ENCODE measurements around the gene MORF4L1. TPM values are rescaled to one million over a fixed set of nuclear protein-coding genes. Genes with fewer than 3 reads are reported as not detected.

The MORF4L1 gene
- polyA plus RNA-seq, 1 donor from 2014 or later = 1,505 TPM

- TF ChIP-seq MXI1 (conservative IDR thresholded peaks at IDR 0.05; ENCODE audit: poor library complexity, severe bottlenecking) (no peak), SMC3 (conservative IDR thresholded peaks at IDR 0.05; ENCODE audit: poor library complexity) (no peak), RAD21 (conservative IDR thresholded peaks at IDR 0.05) (no peak), EZH2 (IDR thresholded peaks at IDR 0.05; ENCODE audit: borderline replicate concordance, insufficient read depth, low read length, poor library complexity, severe bottlenecking) (no peak), CTCF (IDR thresholded peaks at IDR 0.05; ENCODE audit: poor library complexity, severe bottlenecking) (no peak)
- H3K27me3 ChIP-seq (ENCODE audit: insufficient read depth, low read depth, low read length) = peaks cover 3% of the 10 kb centered on the region
- H2AFZ ChIP-seq (ENCODE audit: low read depth, low read length) = no peak overlapping the region
- H3K4me3 ChIP-seq (ENCODE audit: low read length) = no peak overlapping the region
- no peak overlapping the region for H3K4me2 ChIP-seq (ENCODE audit: low read length)
- H3K36me3 ChIP-seq (ENCODE audit: insufficient read depth, low read length) = no peaks in the 10 kb centered on the region
- H3K9me3 ChIP-seq (ENCODE audit: low read length) = no peaks in the 10 kb centered on the region
- H3K9ac ChIP-seq (ENCODE audit: low read length) = no peak overlapping the region
- H4K20me1 ChIP-seq (ENCODE audit: insufficient read depth) = no peaks in the 10 kb centered on the region
- no peak overlapping the region for H3K27ac ChIP-seq (ENCODE audit: low read length)
- H3K9me2 ChIP-seq (ENCODE audit: insufficient read depth, low read length) = no peaks in the 10 kb centered on the region
- no peaks in the 10 kb centered on the region for H3K79me2 ChIP-seq (replicated peaks; ENCODE audit: insufficient read depth, low read length)
- no peaks in the 10 kb centered on the region for H3F3A ChIP-seq (ENCODE audit: insufficient read depth, low read length, poor library complexity, severe bottlenecking)
Observed at GRCh38 chr15:78938658-78939488, 66.2 kb downstream of the MORF4L1 start.

GRCh38 chr15:78942741-78943140 lies 70.1 kb downstream of the MORF4L1 start:
- Histone ChIP-seq H4K20me1 (ENCODE audit: insufficient read depth) (no peaks in the 10 kb centered on the region), H3K9me3 (ENCODE audit: low read length) (no peaks in the 10 kb centered on the region), H3K79me2 (replicated peaks; ENCODE audit: insufficient read depth, low read length) (no peaks in the 10 kb centered on the region), H3K27me3 (ENCODE audit: insufficient read depth, low read depth, low read length) (peaks cover 21% of the 10 kb centered on the region), H3K9ac (ENCODE audit: low read length) (no peak overlapping the region), H3K4me3 (ENCODE audit: low read length) (no peak overlapping the region), H2AFZ (ENCODE audit: low read depth, low read length) (no peak overlapping the region), H3K36me3 (ENCODE audit: insufficient read depth, low read length) (no peaks in the 10 kb centered on the region), H3K4me2 (ENCODE audit: low read length) (no peak overlapping the region), H3K27ac (ENCODE audit: low read length) (no peak overlapping the region), H3K9me2 (ENCODE audit: insufficient read depth, low read length) (no peaks in the 10 kb centered on the region), H3F3A (ENCODE audit: insufficient read depth, low read length, poor library complexity, severe bottlenecking) (no peaks in the 10 kb centered on the region)
- TF ChIP-seq TAF1 (IDR thresholded peaks at IDR 0.05; ENCODE audit: low read depth) = no peak
- TF ChIP-seq CTCF (IDR thresholded peaks at IDR 0.05; ENCODE audit: poor library complexity, severe bottlenecking) = no peak
- TF ChIP-seq POLR2AphosphoS5 (IDR thresholded peaks at IDR 0.05) = no peak
- no peak for TF ChIP-seq SMC3 (conservative IDR thresholded peaks at IDR 0.05; ENCODE audit: poor library complexity)
- TF ChIP-seq EZH2 (IDR thresholded peaks at IDR 0.05; ENCODE audit: borderline replicate concordance, insufficient read depth, low read length, poor library complexity, severe bottlenecking) = no peak
- no peak for TF ChIP-seq RAD21 (conservative IDR thresholded peaks at IDR 0.05)
- no peak for TF ChIP-seq REST (IDR thresholded peaks at IDR 0.05; ENCODE audit: borderline replicate concordance)
- TF ChIP-seq EP300 (conservative IDR thresholded peaks at IDR 0.05; ENCODE audit: poor library complexity, severe bottlenecking) = no peak
- TF ChIP-seq MXI1 (conservative IDR thresholded peaks at IDR 0.05; ENCODE audit: poor library complexity, severe bottlenecking) = no peak
